Mesenchymal stem cell (in vitro differentiated cells and primary cell): ENCODE results near the gene ORAI3.

Experiments used
- DNase-seq: peaks from one replicate; pipeline ENCODE4 v3.0.0-alpha.2; 2013
- H2AFZ ChIP-seq: one replicate; pipeline ENCODE4 v1.6.1; 2013; ENCODE audit warnings: low read depth, mild to moderate bottlenecking, control low read depth, inconsistent platforms, low read length, moderate library complexity
- H2AK5ac ChIP-seq: 2 replicates; pipeline ENCODE4 v1.6.1; 2013; ENCODE audit warnings: low read length, moderate library complexity, mild to moderate bottlenecking, inconsistent platforms; ENCODE audit not compliant: severe bottlenecking
- H2BK120ac ChIP-seq: one replicate; pipeline ENCODE4 v1.6.1; 2013; ENCODE audit warnings: low read depth, mild to moderate bottlenecking, inconsistent platforms, low read length, moderate library complexity
- H2BK12ac ChIP-seq, 2 experiments: one replicate each; pipeline ENCODE4 v1.6.1; 2013; ENCODE audit warnings: inconsistent platforms in 2 of 2, low read length in 2 of 2, mild to moderate bottlenecking in 2 of 2, moderate library complexity in 2 of 2, control low read depth in 1 of 2
- H2BK15ac ChIP-seq: one replicate; pipeline ENCODE4 v1.6.1; 2013; ENCODE audit warnings: mild to moderate bottlenecking, low read depth, inconsistent platforms; ENCODE audit not compliant: poor library complexity, severe bottlenecking
- H2BK5ac ChIP-seq: 2 replicates; pipeline ENCODE4 v1.6.1; 2013; ENCODE audit warnings: low read depth, mild to moderate bottlenecking, low read length, control low read depth, inconsistent platforms; ENCODE audit not compliant: poor library complexity, severe bottlenecking
- H3K14ac ChIP-seq, 2 experiments: one replicate each; pipeline ENCODE4 v1.6.1; 2013; ENCODE audit warnings: inconsistent platforms in 2 of 2, low read length in 2 of 2, control low read depth in 1 of 2, mild to moderate bottlenecking in 1 of 2, moderate library complexity in 1 of 2
- H3K18ac ChIP-seq, 2 experiments: one replicate each; pipeline ENCODE4 v1.6.1; 2013; ENCODE audit warnings: inconsistent platforms in 2 of 2, low read length in 2 of 2, control low read depth in 1 of 2, low read depth in 1 of 2, mild to moderate bottlenecking in 1 of 2
- H3K23ac ChIP-seq, 2 experiments: one replicate each; pipeline ENCODE4 v1.6.1; 2013; ENCODE audit warnings: inconsistent platforms in 2 of 2, low read length in 2 of 2, mild to moderate bottlenecking in 2 of 2, moderate library complexity in 2 of 2, control low read depth in 1 of 2
- H3K27ac ChIP-seq: 2 replicates; pipeline ENCODE4 v1.5.1; 2013; ENCODE audit warnings: mild to moderate bottlenecking, moderate library complexity, low read length, control low read depth, inconsistent platforms; ENCODE audit not compliant: poor library complexity, severe bottlenecking
- H3K27me3 ChIP-seq, 2 experiments: 2 replicates each; pipeline versions ENCODE4 v1.6.1 to v1.7.0; 2013; ENCODE audit warnings: low read length in 2 of 2, mild to moderate bottlenecking in 2 of 2, moderate library complexity in 2 of 2, control low read depth in 1 of 2, inconsistent platforms in 1 of 2; ENCODE audit not compliant: control insufficient read depth in 1 of 2, insufficient read depth in 1 of 2
- H3K36me3 ChIP-seq, 2 experiments: 2 replicates each; pipeline versions ENCODE4 v1.6.1 to v1.7.0; 2013; ENCODE audit warnings: low read length in 2 of 2, control low read depth in 1 of 2, inconsistent platforms in 1 of 2, low read depth in 1 of 2, mild to moderate bottlenecking in 1 of 2; ENCODE audit not compliant: insufficient read depth in 2 of 2, control insufficient read depth in 1 of 2
- H3K4ac ChIP-seq, 2 experiments: one replicate each; pipeline ENCODE4 v1.6.1; 2013; ENCODE audit warnings: inconsistent platforms in 2 of 2, low read length in 2 of 2, mild to moderate bottlenecking in 2 of 2, moderate library complexity in 2 of 2, control low read depth in 1 of 2, low read depth in 1 of 2
- H3K4me1 ChIP-seq: 2 replicates; pipeline ENCODE4 v1.6.1; 2013; ENCODE audit warnings: low read depth, low read length, control low read depth; ENCODE audit not compliant: control insufficient read depth, insufficient read depth
- H3K4me2 ChIP-seq: 2 replicates; pipeline ENCODE4 v1.6.1; 2013; ENCODE audit warnings: low read length, mild to moderate bottlenecking, inconsistent platforms; ENCODE audit not compliant: poor library complexity, severe bottlenecking
- H3K4me3 ChIP-seq, 2 experiments: 2 replicates each; pipeline versions ENCODE4 v1.5.1 to v1.7.0; 2013; ENCODE audit warnings: low read length in 2 of 2, mild to moderate bottlenecking in 2 of 2, control low read depth in 1 of 2, low read depth in 1 of 2; ENCODE audit not compliant: insufficient read depth in 1 of 2
- H3K79me1 ChIP-seq: replicated peaks from 2 replicates; pipeline ENCODE4 v1.6.1; 2013; ENCODE audit warnings: mild to moderate bottlenecking, control low read depth, low read length, inconsistent platforms; ENCODE audit not compliant: poor library complexity, severe bottlenecking
- H3K9ac ChIP-seq: 2 replicates; pipeline ENCODE4 v1.7.0; 2013; ENCODE audit warnings: mild to moderate bottlenecking, low read length, moderate library complexity
- H3K9me3 ChIP-seq: 2 replicates; pipeline ENCODE4 v1.7.0; 2013; ENCODE audit warnings: mild to moderate bottlenecking, low read length; ENCODE audit not compliant: control insufficient read depth
- H4K8ac ChIP-seq: one replicate; pipeline ENCODE4 v1.6.1; 2013; ENCODE audit warnings: inconsistent platforms, mild to moderate bottlenecking, low read length, moderate library complexity
- H4K91ac ChIP-seq: one replicate; pipeline ENCODE4 v1.6.1; 2013; ENCODE audit warnings: mild to moderate bottlenecking, low read length, inconsistent platforms
- WGBS: methylation state at CpG from one replicate; pipeline ENCODE4 v1.1.7; 2013; ENCODE audit warnings: mixed read lengths; 5-methylcytosine and 5-hydroxymethylcytosine counted together

ORAI3 gene

DNA sequence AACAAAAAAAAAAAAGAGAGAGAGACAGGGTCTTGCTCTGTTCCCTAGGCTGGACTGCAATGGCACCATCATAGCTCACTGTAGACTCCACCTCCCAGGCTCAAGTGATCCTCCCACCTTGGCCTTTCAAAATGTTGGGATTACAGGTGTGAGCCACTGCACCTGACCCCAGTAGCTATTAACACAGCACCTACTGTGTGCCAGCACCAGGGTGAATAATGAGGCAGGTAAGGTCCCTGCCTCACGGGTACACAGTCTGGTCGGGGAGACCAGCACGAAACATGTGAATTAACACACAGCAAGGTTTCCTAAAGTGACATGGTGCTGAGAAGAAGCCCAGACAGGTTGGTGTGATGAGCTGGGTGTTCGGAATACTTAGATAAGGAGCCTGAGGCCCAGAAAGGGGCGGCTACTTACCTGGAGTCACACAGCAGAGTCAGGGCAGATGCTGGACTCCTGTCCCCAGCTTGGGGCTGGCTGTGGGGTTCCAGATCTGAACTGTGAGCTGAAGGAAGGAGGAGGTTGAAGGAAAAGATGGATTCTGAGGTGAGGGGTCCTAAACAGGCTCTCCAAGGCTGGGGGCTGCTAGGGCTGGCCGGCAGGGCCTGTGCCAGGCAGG is 36.0 kb upstream of the ORAI3 start:
- Histone ChIP-seq H3K18ac (no peak overlapping the region), H2BK12ac (no peak overlapping the region), H3K14ac (no peak overlapping the region), H2AK5ac (no peak overlapping the region), H3K4ac (no peak overlapping the region), H3K36me3 (no peaks in the 10 kb centered on the region), H2BK120ac (no peak overlapping the region), H3K4me2 (no peak overlapping the region), H3K27me3 (no peaks in the 10 kb centered on the region), H3K4me3 (no peak overlapping the region), H3K9ac (no peak overlapping the region), H4K91ac (no peak overlapping the region), H3K27ac (no peak overlapping the region), H3K79me1 (no peaks in the 10 kb centered on the region), H2BK5ac (no peak overlapping the region), H3K23ac (no peak overlapping the region), H4K8ac (no peak overlapping the region), H3K9me3 (no peaks in the 10 kb centered on the region), H3K4me1 (no peaks in the 10 kb centered on the region), H2AFZ (no peak overlapping the region), H2BK15ac (peak overlapping the region; percentile 16)
- no peak for DNase-seq
- 93% methylated on average over 6 of the region's 6 CpGs for WGBS

DNA sequence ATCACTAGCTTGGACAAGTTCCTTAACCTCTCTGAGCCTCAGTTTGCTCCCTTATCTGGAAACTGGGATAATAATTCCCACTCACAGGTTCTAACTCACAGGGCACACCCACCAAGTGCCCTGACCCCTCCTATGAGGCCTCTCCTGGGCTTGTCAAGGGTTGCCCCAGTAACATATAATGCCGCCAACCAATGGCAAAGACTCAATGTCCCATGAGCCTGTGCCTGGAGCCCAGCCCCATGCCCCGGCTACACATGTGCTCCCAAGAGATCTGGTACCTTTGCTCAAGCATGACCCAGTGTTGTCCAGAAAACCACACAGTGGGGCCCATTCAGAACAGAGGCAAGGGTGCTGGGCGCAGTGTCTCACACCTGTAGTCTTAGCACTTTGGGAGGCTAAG is 34.0 kb upstream of the ORAI3 start:
- no peak for DNase-seq
- H3K23ac ChIP-seq, result no peak overlapping the region
- no peaks in the 10 kb centered on the region for H3K36me3 ChIP-seq
- 97% methylated on average over 3 of the region's 3 CpGs for WGBS
- no peak overlapping the region for H3K4me2 ChIP-seq
- H3K4ac ChIP-seq, result no peak overlapping the region
- H2AFZ ChIP-seq, result no peak overlapping the region
- H2BK120ac ChIP-seq, result no peak overlapping the region
- H2AK5ac ChIP-seq, result no peak overlapping the region
- H3K9ac ChIP-seq, result no peak overlapping the region
- no peak overlapping the region for H3K4me3 ChIP-seq
- H3K27me3 ChIP-seq, result no peaks in the 10 kb centered on the region
- H2BK15ac ChIP-seq, result no peak overlapping the region
- no peak overlapping the region for H4K8ac ChIP-seq
- H4K91ac ChIP-seq, result no peak overlapping the region
- H2BK12ac ChIP-seq, result no peak overlapping the region
- H3K18ac ChIP-seq, result no peak overlapping the region
- no peaks in the 10 kb centered on the region for H3K79me1 ChIP-seq
- H2BK5ac ChIP-seq, result no peak overlapping the region
- no peaks in the 10 kb centered on the region for H3K4me1 ChIP-seq
- no peak overlapping the region for H3K14ac ChIP-seq
- H3K27ac ChIP-seq, result no peak overlapping the region
- H3K9me3 ChIP-seq, result no peaks in the 10 kb centered on the region

DNA sequence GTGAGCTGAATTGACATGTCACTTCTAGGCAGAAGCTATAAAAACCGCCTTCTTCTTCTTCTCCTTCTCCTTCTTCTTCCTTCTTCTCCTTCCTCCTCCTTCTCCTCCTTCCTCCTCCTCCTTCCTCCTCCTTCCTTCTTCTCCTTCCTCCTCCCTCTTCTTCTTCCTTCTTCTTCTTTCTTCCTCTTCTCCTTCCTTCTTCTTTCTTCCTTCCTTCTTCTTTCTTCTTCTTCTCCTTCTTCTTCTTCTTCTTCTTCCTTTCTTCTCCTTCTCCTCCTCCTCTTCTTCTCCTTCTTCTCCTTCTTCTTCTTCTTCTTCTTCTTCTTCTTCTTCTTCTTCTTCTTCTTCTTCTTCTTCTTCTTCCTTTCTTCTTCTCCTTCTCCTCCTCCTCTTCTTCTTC is 30.3 kb upstream of the ORAI3 start:
- no peak overlapping the region for H4K91ac ChIP-seq
- no peak overlapping the region for H3K23ac ChIP-seq
- no peak overlapping the region for H2BK12ac ChIP-seq
- no peak overlapping the region for H3K18ac ChIP-seq
- 95% methylated on average over 1 of the region's 1 CpG for WGBS
- no peak overlapping the region for H2AK5ac ChIP-seq
- no peak overlapping the region for H2BK120ac ChIP-seq
- no peak overlapping the region for H2BK5ac ChIP-seq
- H3K4me1 ChIP-seq, result peaks cover 3% of the 10 kb centered on the region
- no peak overlapping the region for H2BK15ac ChIP-seq
- no peak overlapping the region for H3K4me3 ChIP-seq
- no peak overlapping the region for H4K8ac ChIP-seq
- no peaks in the 10 kb centered on the region for H3K9me3 ChIP-seq
- no peak for DNase-seq
- no peaks in the 10 kb centered on the region for H3K27me3 ChIP-seq
- no peak overlapping the region for H2AFZ ChIP-seq
- no peak overlapping the region for H3K9ac ChIP-seq
- peaks cover 6% of the 10 kb centered on the region for H3K79me1 ChIP-seq
- H3K4ac ChIP-seq, result no peak overlapping the region
- no peak overlapping the region for H3K4me2 ChIP-seq
- no peak overlapping the region for H3K14ac ChIP-seq
- H3K36me3 ChIP-seq, result peaks cover 0 to 2% of the 10 kb centered on the region in 2 experiments
- H3K27ac ChIP-seq, result no peak overlapping the region

DNA sequence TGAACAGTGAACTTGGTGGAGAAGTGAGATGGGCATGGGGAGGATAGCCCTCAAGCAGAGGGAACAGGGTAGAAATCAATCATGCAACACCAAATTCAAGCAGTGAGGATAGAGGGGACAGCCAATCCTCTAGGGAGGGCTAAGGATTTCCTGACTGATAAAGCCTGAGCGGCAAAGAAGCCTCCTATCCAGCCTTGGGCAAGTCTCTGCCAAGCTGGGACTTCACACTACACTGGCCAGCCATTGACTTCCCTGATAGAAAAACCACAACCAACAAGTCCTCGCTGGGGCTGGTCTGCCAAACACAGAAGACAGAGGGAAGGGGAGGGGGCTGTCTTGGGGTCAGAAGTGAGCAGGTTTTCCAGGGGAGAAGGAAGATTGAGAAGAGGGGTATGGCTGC is 28.0 kb upstream of the ORAI3 start:
- no peak overlapping the region for H3K27ac ChIP-seq
- WGBS, result 100% methylated on average over 1 of the region's 2 CpGs
- H4K91ac ChIP-seq, result no peak overlapping the region
- no peak overlapping the region for H3K14ac ChIP-seq
- no peak for DNase-seq
- H2AFZ ChIP-seq, result no peak overlapping the region
- H3K18ac ChIP-seq, result no peak overlapping the region
- no peak overlapping the region for H2BK5ac ChIP-seq
- H2BK15ac ChIP-seq, result no peak overlapping the region
- H3K36me3 ChIP-seq, result peaks cover under 1 to 9% of the 10 kb centered on the region in 2 experiments
- H3K4me3 ChIP-seq, result no peak overlapping the region
- peaks cover 15% of the 10 kb centered on the region for H3K4me1 ChIP-seq
- H4K8ac ChIP-seq, result peak overlapping the region; percentile 45
- peak overlapping the region; percentile 95 for H3K9ac ChIP-seq
- no peak overlapping the region for H3K4me2 ChIP-seq
- H3K27me3 ChIP-seq, result no peaks in the 10 kb centered on the region
- peak overlapping the region; percentile 31 for H2AK5ac ChIP-seq
- H3K23ac ChIP-seq, result no peak overlapping the region
- no peak overlapping the region for H2BK12ac ChIP-seq
- H3K9me3 ChIP-seq, result no peaks in the 10 kb centered on the region
- no peak overlapping the region for H2BK120ac ChIP-seq
- H3K79me1 ChIP-seq, result peaks cover 12% of the 10 kb centered on the region
- H3K4ac ChIP-seq, result no peak overlapping the region
